ENCODE results near the gene PTPN21. TPM values are rescaled to one million over a fixed set of nuclear protein-coding genes. Genes with fewer than 3 reads are reported as not detected.

The PTPN21 gene
- total RNA-seq, 1 donor from 2014 or later, result 12.5 TPM

DNA sequence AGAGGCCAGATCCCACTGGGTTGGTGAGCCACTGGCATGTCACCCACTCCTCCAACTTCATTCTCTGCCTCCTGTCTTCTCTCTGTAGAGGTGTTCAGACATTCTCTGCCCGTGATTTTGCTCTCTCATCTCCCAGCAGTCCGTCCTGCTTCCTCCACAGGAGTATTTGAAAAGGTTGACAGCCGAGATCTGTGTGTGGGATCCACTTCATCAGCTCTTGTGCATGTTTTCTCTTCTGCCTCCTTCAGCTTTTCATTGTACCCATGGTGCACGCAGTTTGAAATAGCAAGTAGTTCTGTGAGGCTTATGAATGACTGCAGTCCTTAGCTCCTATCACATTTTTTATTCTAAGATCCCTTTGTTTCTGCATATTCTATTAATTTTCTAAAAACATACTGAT, 42.8 kb upstream of the PTPN21 start:
- TF ChIP-seq, protein P1, sequence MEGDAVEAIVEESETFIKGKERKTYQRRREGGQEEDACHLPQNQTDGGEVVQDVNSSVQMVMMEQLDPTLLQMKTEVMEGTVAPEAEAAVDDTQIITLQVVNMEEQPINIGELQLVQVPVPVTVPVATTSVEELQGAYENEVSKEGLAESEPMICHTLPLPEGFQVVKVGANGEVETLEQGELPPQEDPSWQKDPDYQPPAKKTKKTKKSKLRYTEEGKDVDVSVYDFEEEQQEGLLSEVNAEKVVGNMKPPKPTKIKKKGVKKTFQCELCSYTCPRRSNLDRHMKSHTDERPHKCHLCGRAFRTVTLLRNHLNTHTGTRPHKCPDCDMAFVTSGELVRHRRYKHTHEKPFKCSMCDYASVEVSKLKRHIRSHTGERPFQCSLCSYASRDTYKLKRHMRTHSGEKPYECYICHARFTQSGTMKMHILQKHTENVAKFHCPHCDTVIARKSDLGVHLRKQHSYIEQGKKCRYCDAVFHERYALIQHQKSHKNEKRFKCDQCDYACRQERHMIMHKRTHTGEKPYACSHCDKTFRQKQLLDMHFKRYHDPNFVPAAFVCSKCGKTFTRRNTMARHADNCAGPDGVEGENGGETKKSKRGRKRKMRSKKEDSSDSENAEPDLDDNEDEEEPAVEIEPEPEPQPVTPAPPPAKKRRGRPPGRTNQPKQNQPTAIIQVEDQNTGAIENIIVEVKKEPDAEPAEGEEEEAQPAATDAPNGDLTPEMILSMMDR (IDR thresholded peaks at IDR 0.05; ENCODE audit: insufficient read depth, low read length, poor library complexity, severe bottlenecking), result no peak
- H3K27me3 ChIP-seq (ENCODE audit: control insufficient read depth, insufficient read depth, low read length), result no peaks in the 10 kb centered on the region
- no peak for DNase-seq (ENCODE audit: low read depth)
- H3K4me3 ChIP-seq (ENCODE audit: low read depth, low read length), result no peak overlapping the region
- no peaks in the 10 kb centered on the region for H3K36me3 ChIP-seq (ENCODE audit: control insufficient read depth, insufficient read depth, low read length)

- Histone ChIP-seq H3K36me3 (ENCODE audit: control insufficient read depth, insufficient read depth, low read length) (no peaks in the 10 kb centered on the region), H3K27me3 (ENCODE audit: control insufficient read depth, insufficient read depth, low read length) (no peaks in the 10 kb centered on the region), H3K4me3 (ENCODE audit: low read depth, low read length) (no peak overlapping the region)
- no peak for DNase-seq (ENCODE audit: low read depth)
- TF ChIP-seq, protein P1 (IDR thresholded peaks at IDR 0.05; ENCODE audit: insufficient read depth, low read length, poor library complexity, severe bottlenecking), result no peak
Observed at GRCh38 chr14:88597038-88597437, 42.2 kb upstream of the PTPN21 start.

- DNase-seq (ENCODE audit: low read depth), result no peak
- Histone ChIP-seq H3K4me3 (ENCODE audit: low read depth, low read length) (no peak overlapping the region), H3K27me3 (ENCODE audit: control insufficient read depth, insufficient read depth, low read length) (no peaks in the 10 kb centered on the region), H3K36me3 (ENCODE audit: control insufficient read depth, insufficient read depth, low read length) (no peaks in the 10 kb centered on the region)
- TF ChIP-seq, protein P1 (IDR thresholded peaks at IDR 0.05; ENCODE audit: insufficient read depth, low read length, poor library complexity, severe bottlenecking), result no peak
Observed at GRCh38 chr14:88592031-88592430, 37.2 kb upstream of the PTPN21 start.

- TF ChIP-seq, protein P1 (IDR thresholded peaks at IDR 0.05; ENCODE audit: insufficient read depth, low read length, poor library complexity, severe bottlenecking), result no peak
- Histone ChIP-seq H3K27me3 (ENCODE audit: control insufficient read depth, insufficient read depth, low read length) (no peaks in the 10 kb centered on the region), H3K4me3 (ENCODE audit: low read depth, low read length) (no peak overlapping the region), H3K36me3 (ENCODE audit: control insufficient read depth, insufficient read depth, low read length) (no peaks in the 10 kb centered on the region)
- DNase-seq (ENCODE audit: low read depth), result no peak
Observed at GRCh38 chr14:88590173-88590572, 35.4 kb upstream of the PTPN21 start.

DNA sequence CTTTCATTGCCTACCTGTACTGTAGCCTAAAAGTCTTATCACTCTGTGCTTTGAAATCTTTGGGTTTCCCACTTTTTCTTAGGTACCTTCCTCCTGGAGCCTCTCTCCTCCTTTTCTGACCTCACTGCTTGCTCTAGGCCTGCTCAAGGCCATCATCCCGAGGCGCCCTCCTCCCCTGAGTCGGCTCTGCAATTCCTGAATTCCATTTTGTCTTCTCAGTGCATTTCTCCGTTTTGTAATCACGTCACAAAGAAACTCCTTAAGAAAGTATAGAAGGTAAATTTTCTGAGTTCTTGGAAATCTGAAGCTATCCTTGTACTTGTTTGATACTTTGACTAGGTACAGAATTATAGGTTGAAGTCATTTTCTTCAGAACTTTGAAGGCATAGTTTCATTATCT, 33.3 kb upstream of the PTPN21 start:
- no peak for DNase-seq (ENCODE audit: low read depth)
- Histone ChIP-seq H3K4me3 (ENCODE audit: low read depth, low read length) (no peak overlapping the region), H3K27me3 (ENCODE audit: control insufficient read depth, insufficient read depth, low read length) (no peaks in the 10 kb centered on the region), H3K36me3 (ENCODE audit: control insufficient read depth, insufficient read depth, low read length) (no peaks in the 10 kb centered on the region)
- TF ChIP-seq, protein P1 (IDR thresholded peaks at IDR 0.05; ENCODE audit: insufficient read depth, low read length, poor library complexity, severe bottlenecking), result no peak

DNA sequence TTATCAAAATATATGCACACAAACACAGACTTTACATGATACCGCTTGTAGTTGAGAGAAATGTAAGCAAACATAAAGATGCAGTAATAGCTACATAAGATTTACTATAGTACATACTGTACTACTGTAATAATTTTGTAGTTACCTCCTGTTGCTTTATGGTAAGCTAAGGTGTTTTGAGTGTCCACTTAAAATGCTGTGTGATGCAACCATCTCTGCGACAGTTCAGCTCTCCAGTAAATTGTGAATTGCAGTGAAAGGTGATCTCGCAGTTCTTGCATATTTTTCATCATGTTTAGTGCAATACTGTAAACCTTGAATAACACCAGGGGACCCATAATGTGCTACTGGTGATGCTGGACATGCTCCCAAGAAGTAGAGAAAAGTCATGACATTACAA, 29.6 kb upstream of the PTPN21 start:
- DNase-seq (ENCODE audit: low read depth), result no peak
- no peaks in the 10 kb centered on the region for H3K36me3 ChIP-seq (ENCODE audit: control insufficient read depth, insufficient read depth, low read length)
- no peak overlapping the region for H3K4me3 ChIP-seq (ENCODE audit: low read depth, low read length)
- H3K27me3 ChIP-seq (ENCODE audit: control insufficient read depth, insufficient read depth, low read length), result no peaks in the 10 kb centered on the region
- TF ChIP-seq, protein P1 (IDR thresholded peaks at IDR 0.05; ENCODE audit: insufficient read depth, low read length, poor library complexity, severe bottlenecking), result no peak
